SK-N-SH (cell line): ENCODE results near the gene ABCD1. TPM values are rescaled to one million over a fixed set of nuclear protein-coding genes. Genes with fewer than 3 reads are reported as not detected.

Experiments
- CTCF ChIA-PET: fragments of 300-600, 350-600 bp; formaldehyde crosslinking; extraction: SDS; loops from one replicate; lab custom pipeline; 2021; lab: Yijun Ruan, JAX
- POLR2A ChIA-PET: fragments of 350-600 bp; sonication (Branson Sonifier 250); formaldehyde crosslinking; extraction: SDS; loops from one replicate; lab custom pipeline; 2020; ENCODE audit warnings: antibody characterized with exemption, inconsistent platforms; lab: Yijun Ruan, JAX
- DNase-seq: peaks from one replicate; pipeline ENCODE4 v3.0.0; 2012
- H2AFZ ChIP-seq: fragments of 200-600 bp; sonication (generic); 2 replicates; pipeline ENCODE4 v1.8.1; 2016; ENCODE audit warnings: antibody characterized with exemption, mild to moderate bottlenecking, low read depth
- H3F3A ChIP-seq: fragments of 200-600 bp; sonication (generic); replicated peaks from 2 replicates; pipeline ENCODE3; 2016; ENCODE audit warnings: antibody characterized with exemption, mild to moderate bottlenecking; ENCODE audit not compliant: insufficient read depth
- H3K27ac ChIP-seq, 2 experiments: fragments of 200-500 bp in 1 of 2; fragments of 200-600 bp in 1 of 2; sonication (Bioruptor generic) in 1 of 2; sonication (generic), shearing (Covaris generic) in 1 of 2; 2 replicates each; pipeline versions ENCODE4 v1.5.1 to v1.6.1; 2014 to 2016; ENCODE audit warnings: low read depth in 2 of 2, inconsistent platforms in 1 of 2, low read length in 1 of 2, mild to moderate bottlenecking in 1 of 2, mixed read lengths in 1 of 2
- H3K27me3 ChIP-seq: fragments of 200-600 bp; sonication (generic), shearing (Covaris generic); 2 replicates; pipeline ENCODE4 v1.6.1; 2016; ENCODE audit warnings: mixed run types; ENCODE audit not compliant: insufficient read depth
- H3K36me3 ChIP-seq, 2 experiments: fragments of 200-500 bp in 1 of 2; fragments of 200-600 bp in 1 of 2; sonication (Bioruptor generic) in 1 of 2; sonication (generic) in 1 of 2; replicated peaks in 1 of 2; 2 replicates each; pipeline versions ENCODE3 to v1.5.1; 2014 to 2016; ENCODE audit warnings: low read length in 1 of 2, mild to moderate bottlenecking in 1 of 2; ENCODE audit not compliant: insufficient read depth in 2 of 2, control insufficient read depth in 1 of 2
- H3K4me1 ChIP-seq, 2 experiments: fragments of 200-500 bp in 1 of 2; fragments of 200-600 bp in 1 of 2; sonication (Bioruptor generic) in 1 of 2; sonication (generic), shearing (Covaris generic) in 1 of 2; 2 replicates each; pipeline versions ENCODE4 v1.5.1 to v1.6.1; 2014 to 2016; ENCODE audit warnings: low read depth in 1 of 2, low read length in 1 of 2, mixed run types in 1 of 2; ENCODE audit not compliant: insufficient read depth in 2 of 2, control insufficient read depth in 1 of 2
- H3K4me2 ChIP-seq: fragments of 200-600 bp; sonication (generic), shearing (Covaris generic); 2 replicates; pipeline ENCODE4 v1.6.1; 2017; ENCODE audit warnings: mixed run types
- H3K4me3 ChIP-seq, 2 experiments: fragments of 200-500 bp in 1 of 2; fragments of 200-600 bp in 1 of 2; sonication (Bioruptor generic) in 1 of 2; sonication (generic), shearing (Covaris generic) in 1 of 2; 2 replicates each; pipeline versions ENCODE4 v1.5.1 to v1.8.1; 2014 to 2016; ENCODE audit warnings: low read depth in 2 of 2, inconsistent platforms in 1 of 2, low read length in 1 of 2, mild to moderate bottlenecking in 1 of 2, mixed read lengths in 1 of 2, moderate library complexity in 1 of 2
- H3K79me2 ChIP-seq: fragments of 200-600 bp; sonication (generic); 2 replicates; pipeline ENCODE4 v1.8.1; 2017; ENCODE audit warnings: mild to moderate bottlenecking; ENCODE audit not compliant: insufficient read depth
- H3K9ac ChIP-seq: fragments of 200-600 bp; sonication (generic); 2 replicates; pipeline ENCODE4 v1.6.1; 2017; ENCODE audit warnings: mixed run types
- H3K9me2 ChIP-seq: fragments of 200-600 bp; sonication (generic); 2 replicates; pipeline ENCODE4 v1.6.1; 2017; ENCODE audit warnings: mixed run types
- H3K9me3 ChIP-seq: fragments of 200-600 bp; sonication (generic); 2 replicates; pipeline ENCODE4 v1.6.1; 2017; ENCODE audit warnings: mixed run types, mild to moderate bottlenecking, moderate library complexity
- H4K20me1 ChIP-seq: fragments of 200-600 bp; sonication (generic); 2 replicates; pipeline ENCODE4 v1.6.1; 2017; ENCODE audit warnings: mild to moderate bottlenecking, mixed run types; ENCODE audit not compliant: insufficient read depth
- CHD2 ChIP-seq: fragments of 150-350 bp; IDR thresholded peaks from 2 replicates; pipeline ENCODE4 v1.6.1; 2018; ENCODE audit warnings: low read length; ENCODE audit not compliant: partially characterized antibody
- ELF1 ChIP-seq: IDR thresholded peaks from 2 replicates; pipeline ENCODE4 v1.4.0; 2012
- FOSL2 ChIP-seq: IDR thresholded peaks from 2 replicates; pipeline ENCODE4 v1.4.0; 2012; ENCODE audit warnings: low read depth, mild to moderate bottlenecking, moderate library complexity, borderline replicate concordance
- RCOR1 ChIP-seq: fragments of 150-350 bp; IDR thresholded peaks from 2 replicates; pipeline ENCODE4 v1.6.1; 2017; ENCODE audit warnings: antibody characterized with exemption, low read length
- RFX5 ChIP-seq: IDR thresholded peaks from 2 replicates; pipeline ENCODE4 v1.6.1; 2012; ENCODE audit warnings: mild to moderate bottlenecking, improper control_type of control experiment, low read length
- RXRA ChIP-seq: IDR thresholded peaks from 2 replicates; pipeline ENCODE4 v1.4.0; 2012; ENCODE audit warnings: low read depth, mild to moderate bottlenecking, borderline replicate concordance
- TCF12 ChIP-seq: IDR thresholded peaks from 2 replicates; pipeline ENCODE4 v1.4.0; 2012
- YY1 ChIP-seq: IDR thresholded peaks from 2 replicates; pipeline ENCODE4 v1.4.0; 2012; ENCODE audit warnings: low read depth, mild to moderate bottlenecking
- WGBS: methylation state at CpG from one replicate; pipeline ENCODE4 v1.1.6; 2017; ENCODE audit warnings: low lambda C conversion rate; 5-methylcytosine and 5-hydroxymethylcytosine counted together
- polyA plus RNA-seq, 3 experiments: library from polyadenylated mRNA; depleted of rRNA; stranded (reverse); fragments of >200 nt; gene quantifications; 2 replicates each; pipeline ENCODE4 v1.2.3, GENCODE V29; 2012
- TF ChIP-seq, protein P1 (sequence below): fragments of 150-350 bp; IDR thresholded peaks from 2 replicates; pipeline ENCODE4 v1.6.1; 2017; ENCODE audit warnings: antibody characterized with exemption, low read length, low read depth, borderline replicate concordance
- TF ChIP-seq, protein P2 (sequence below): IDR thresholded peaks from 2 replicates; pipeline ENCODE4 v1.6.1; 2012; ENCODE audit warnings: mild to moderate bottlenecking, low read depth, low read length, moderate library complexity
- TF ChIP-seq, protein P3 (sequence below): fragments of 200-600 bp; sonication (generic); IDR thresholded peaks from 2 replicates; pipeline ENCODE4 v1.6.1; 2017; ENCODE audit warnings: antibody characterized with exemption, mild to moderate bottlenecking, moderate library complexity

ABCD1 gene
- polyA plus RNA-seq, 1 of the 3 experiments (the other 2 are of a cell fraction): 7.9 TPM

DNA sequence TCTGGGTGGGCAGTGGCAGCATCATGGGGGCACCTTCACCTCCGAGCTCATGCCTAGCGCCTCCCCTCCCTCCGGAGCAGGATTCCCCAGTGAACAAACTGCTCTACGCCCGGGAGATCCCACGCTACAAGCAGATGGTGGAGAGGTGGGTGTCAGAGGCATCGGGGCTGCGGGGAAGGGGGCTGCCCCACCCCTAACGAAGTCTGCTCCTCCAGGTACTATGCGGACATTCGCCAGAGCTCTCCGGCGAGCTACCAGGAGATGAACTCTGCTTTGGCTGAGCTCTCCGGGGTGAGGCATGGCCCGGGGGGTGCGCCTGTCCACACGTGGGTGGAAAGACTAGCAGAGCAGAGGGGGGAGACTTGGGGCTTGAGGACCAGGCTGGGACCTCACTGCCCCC lies 53.5 kb downstream of the ABCD1 start:
- CTCF ChIA-PET: interaction anchor here (0.8 to 2.4 kb wide), 7 partner anchors 10 to 171 kb away, joined by 3 to 10 read pairs (median 4); partner anchors contain the start of gene PLXNB3
- H3K36me3 ChIP-seq: no peaks in the 10 kb centered on the region
- H3K9me2 ChIP-seq: no peaks in the 10 kb centered on the region
- 58% methylated on average over 8 of the region's 17 CpGs for WGBS
- no peaks in the 10 kb centered on the region for H3K9me3 ChIP-seq
- H2AFZ ChIP-seq: no peak overlapping the region
- H3K4me1 ChIP-seq: peaks cover 0 to 9% of the 10 kb centered on the region in 2 experiments; a peak in 1 of 4 replicates
- 0 out of 2 replicates have a peak, but pooled peaks cover 7% of the 10 kb centered on the region for H3K27me3 ChIP-seq
- H3F3A ChIP-seq: no peaks in the 10 kb centered on the region
- H3K9ac ChIP-seq: no peak overlapping the region
- H3K4me2 ChIP-seq: no peak overlapping the region
- POLR2A ChIA-PET: interaction anchor here (0.6 to 1.1 kb wide), 2 partner anchors 79 to 169 kb away, joined by 3 read pairs; no protein-coding TSS in a partner anchor
- H4K20me1 ChIP-seq: no peaks in the 10 kb centered on the region
- no peak overlapping the region for H3K4me3 ChIP-seq
- H3K27ac ChIP-seq: no peak overlapping the region; a peak in 1 of 4 replicates
- H3K79me2 ChIP-seq: no peaks in the 10 kb centered on the region
- TF ChIP-seq YY1: no peak
- TF ChIP-seq, protein P1, sequence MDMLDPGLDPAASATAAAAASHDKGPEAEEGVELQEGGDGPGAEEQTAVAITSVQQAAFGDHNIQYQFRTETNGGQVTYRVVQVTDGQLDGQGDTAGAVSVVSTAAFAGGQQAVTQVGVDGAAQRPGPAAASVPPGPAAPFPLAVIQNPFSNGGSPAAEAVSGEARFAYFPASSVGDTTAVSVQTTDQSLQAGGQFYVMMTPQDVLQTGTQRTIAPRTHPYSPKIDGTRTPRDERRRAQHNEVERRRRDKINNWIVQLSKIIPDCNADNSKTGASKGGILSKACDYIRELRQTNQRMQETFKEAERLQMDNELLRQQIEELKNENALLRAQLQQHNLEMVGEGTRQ: no peak
- no peak for TF ChIP-seq ELF1
- no peak for DNase-seq

DNA sequence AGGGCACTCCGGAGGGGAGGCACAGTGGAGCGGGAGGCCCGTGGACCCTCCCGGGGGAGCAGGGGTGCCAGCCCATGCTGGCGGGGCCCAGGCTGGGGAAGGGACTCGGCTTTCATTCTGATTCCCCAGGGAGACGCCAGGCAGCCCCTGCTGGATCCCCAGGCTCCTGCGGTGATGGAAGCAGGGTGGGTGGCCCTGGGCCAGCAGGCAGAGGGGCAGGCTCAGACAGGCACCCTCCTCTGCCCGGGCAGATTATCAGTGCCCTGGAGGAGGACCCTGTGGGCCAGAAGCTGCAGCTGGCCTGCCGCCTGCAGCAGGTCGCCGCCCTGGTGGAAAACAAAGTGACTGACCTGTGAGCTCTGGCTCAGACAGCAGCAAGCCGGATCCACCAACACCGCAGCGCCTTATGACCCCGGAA lies 54.0 kb downstream of the ABCD1 start:
- no peaks in the 10 kb centered on the region for H3K9me3 ChIP-seq
- no peaks in the 10 kb centered on the region for H3K36me3 ChIP-seq
- TF ChIP-seq CHD2: no peak
- no peak for TF ChIP-seq RXRA
- no peak for TF ChIP-seq TCF12
- TF ChIP-seq ELF1: no peak
- TF ChIP-seq, protein P2, sequence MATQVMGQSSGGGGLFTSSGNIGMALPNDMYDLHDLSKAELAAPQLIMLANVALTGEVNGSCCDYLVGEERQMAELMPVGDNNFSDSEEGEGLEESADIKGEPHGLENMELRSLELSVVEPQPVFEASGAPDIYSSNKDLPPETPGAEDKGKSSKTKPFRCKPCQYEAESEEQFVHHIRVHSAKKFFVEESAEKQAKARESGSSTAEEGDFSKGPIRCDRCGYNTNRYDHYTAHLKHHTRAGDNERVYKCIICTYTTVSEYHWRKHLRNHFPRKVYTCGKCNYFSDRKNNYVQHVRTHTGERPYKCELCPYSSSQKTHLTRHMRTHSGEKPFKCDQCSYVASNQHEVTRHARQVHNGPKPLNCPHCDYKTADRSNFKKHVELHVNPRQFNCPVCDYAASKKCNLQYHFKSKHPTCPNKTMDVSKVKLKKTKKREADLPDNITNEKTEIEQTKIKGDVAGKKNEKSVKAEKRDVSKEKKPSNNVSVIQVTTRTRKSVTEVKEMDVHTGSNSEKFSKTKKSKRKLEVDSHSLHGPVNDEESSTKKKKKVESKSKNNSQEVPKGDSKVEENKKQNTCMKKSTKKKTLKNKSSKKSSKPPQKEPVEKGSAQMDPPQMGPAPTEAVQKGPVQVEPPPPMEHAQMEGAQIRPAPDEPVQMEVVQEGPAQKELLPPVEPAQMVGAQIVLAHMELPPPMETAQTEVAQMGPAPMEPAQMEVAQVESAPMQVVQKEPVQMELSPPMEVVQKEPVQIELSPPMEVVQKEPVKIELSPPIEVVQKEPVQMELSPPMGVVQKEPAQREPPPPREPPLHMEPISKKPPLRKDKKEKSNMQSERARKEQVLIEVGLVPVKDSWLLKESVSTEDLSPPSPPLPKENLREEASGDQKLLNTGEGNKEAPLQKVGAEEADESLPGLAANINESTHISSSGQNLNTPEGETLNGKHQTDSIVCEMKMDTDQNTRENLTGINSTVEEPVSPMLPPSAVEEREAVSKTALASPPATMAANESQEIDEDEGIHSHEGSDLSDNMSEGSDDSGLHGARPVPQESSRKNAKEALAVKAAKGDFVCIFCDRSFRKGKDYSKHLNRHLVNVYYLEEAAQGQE: no peak
- no peak for TF ChIP-seq RCOR1
- TF ChIP-seq, protein P3, sequence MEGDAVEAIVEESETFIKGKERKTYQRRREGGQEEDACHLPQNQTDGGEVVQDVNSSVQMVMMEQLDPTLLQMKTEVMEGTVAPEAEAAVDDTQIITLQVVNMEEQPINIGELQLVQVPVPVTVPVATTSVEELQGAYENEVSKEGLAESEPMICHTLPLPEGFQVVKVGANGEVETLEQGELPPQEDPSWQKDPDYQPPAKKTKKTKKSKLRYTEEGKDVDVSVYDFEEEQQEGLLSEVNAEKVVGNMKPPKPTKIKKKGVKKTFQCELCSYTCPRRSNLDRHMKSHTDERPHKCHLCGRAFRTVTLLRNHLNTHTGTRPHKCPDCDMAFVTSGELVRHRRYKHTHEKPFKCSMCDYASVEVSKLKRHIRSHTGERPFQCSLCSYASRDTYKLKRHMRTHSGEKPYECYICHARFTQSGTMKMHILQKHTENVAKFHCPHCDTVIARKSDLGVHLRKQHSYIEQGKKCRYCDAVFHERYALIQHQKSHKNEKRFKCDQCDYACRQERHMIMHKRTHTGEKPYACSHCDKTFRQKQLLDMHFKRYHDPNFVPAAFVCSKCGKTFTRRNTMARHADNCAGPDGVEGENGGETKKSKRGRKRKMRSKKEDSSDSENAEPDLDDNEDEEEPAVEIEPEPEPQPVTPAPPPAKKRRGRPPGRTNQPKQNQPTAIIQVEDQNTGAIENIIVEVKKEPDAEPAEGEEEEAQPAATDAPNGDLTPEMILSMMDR: peak; percentile 22; the same call in 1 of the 2 replicates
- no peak for TF ChIP-seq FOSL2
- TF ChIP-seq RFX5: no peak
- H3F3A ChIP-seq: no peaks in the 10 kb centered on the region
- no peaks in the 10 kb centered on the region for H4K20me1 ChIP-seq
- 34% methylated on average over 8 of the region's 16 CpGs for WGBS
- H3K4me3 ChIP-seq: no peak overlapping the region
- no peak overlapping the region for H3K4me2 ChIP-seq
- H3K4me1 ChIP-seq: peaks cover 0 to 12% of the 10 kb centered on the region in 2 experiments; a peak in 1 of 4 replicates
- ChIA-PET POLR2A (interaction anchor here (1.1 kb wide), 1 partner anchor 168 kb away, joined by 3 read pairs; no protein-coding TSS in a partner anchor), CTCF (interaction anchor here (0.8 to 2.4 kb wide), 4 partner anchors 11 to 104 kb away, joined by 3 to 10 read pairs (median 6); partner anchors contain the start of gene PLXNB3)
- H3K9me2 ChIP-seq: no peaks in the 10 kb centered on the region
- no peak overlapping the region for H3K9ac ChIP-seq
- H2AFZ ChIP-seq: no peak overlapping the region
- no peak overlapping the region for H3K27ac ChIP-seq
- DNase-seq: no peak
- H3K79me2 ChIP-seq: no peaks in the 10 kb centered on the region
- 0 out of 2 replicates have a peak, but pooled peaks cover 7% of the 10 kb centered on the region for H3K27me3 ChIP-seq
